SK-N-SH (cell line): ENCODE data around the gene FLAD1. TPM values are rescaled to one million over a fixed set of nuclear protein-coding genes. Genes with fewer than 3 reads are reported as not detected.

Experiments used
- CTCF ChIA-PET: fragments of 300-600, 350-600 bp; formaldehyde crosslinking; extraction: SDS; loops from one replicate; lab custom pipeline; 2021; lab: Yijun Ruan, JAX
- POLR2A ChIA-PET: fragments of 350-600 bp; sonication (Branson Sonifier 250); formaldehyde crosslinking; extraction: SDS; loops from one replicate; lab custom pipeline; 2020; ENCODE audit warnings: antibody characterized with exemption, inconsistent platforms; lab: Yijun Ruan, JAX
- DNase-seq: peaks from one replicate; pipeline ENCODE4 v3.0.0; 2012
- H2AFZ ChIP-seq: fragments of 200-600 bp; sonication (generic); 2 replicates; pipeline ENCODE4 v1.8.1; 2016; ENCODE audit warnings: antibody characterized with exemption, mild to moderate bottlenecking, low read depth
- H3F3A ChIP-seq: fragments of 200-600 bp; sonication (generic); replicated peaks from 2 replicates; pipeline ENCODE3; 2016; ENCODE audit warnings: antibody characterized with exemption, mild to moderate bottlenecking; ENCODE audit not compliant: insufficient read depth
- H3K27ac ChIP-seq, 2 experiments: fragments of 200-500 bp in 1 of 2; fragments of 200-600 bp in 1 of 2; sonication (Bioruptor generic) in 1 of 2; sonication (generic), shearing (Covaris generic) in 1 of 2; 2 replicates each; pipeline versions ENCODE4 v1.5.1 to v1.6.1; 2014 to 2016; ENCODE audit warnings: low read depth in 2 of 2, inconsistent platforms in 1 of 2, low read length in 1 of 2, mild to moderate bottlenecking in 1 of 2, mixed read lengths in 1 of 2
- H3K27me3 ChIP-seq: fragments of 200-600 bp; sonication (generic), shearing (Covaris generic); 2 replicates; pipeline ENCODE4 v1.6.1; 2016; ENCODE audit warnings: mixed run types; ENCODE audit not compliant: insufficient read depth
- H3K36me3 ChIP-seq, 2 experiments: fragments of 200-500 bp in 1 of 2; fragments of 200-600 bp in 1 of 2; sonication (Bioruptor generic) in 1 of 2; sonication (generic) in 1 of 2; replicated peaks in 1 of 2; 2 replicates each; pipeline versions ENCODE3 to v1.5.1; 2014 to 2016; ENCODE audit warnings: low read length in 1 of 2, mild to moderate bottlenecking in 1 of 2; ENCODE audit not compliant: insufficient read depth in 2 of 2, control insufficient read depth in 1 of 2
- H3K4me1 ChIP-seq, 2 experiments: fragments of 200-500 bp in 1 of 2; fragments of 200-600 bp in 1 of 2; sonication (Bioruptor generic) in 1 of 2; sonication (generic), shearing (Covaris generic) in 1 of 2; 2 replicates each; pipeline versions ENCODE4 v1.5.1 to v1.6.1; 2014 to 2016; ENCODE audit warnings: low read depth in 1 of 2, low read length in 1 of 2, mixed run types in 1 of 2; ENCODE audit not compliant: insufficient read depth in 2 of 2, control insufficient read depth in 1 of 2
- H3K4me2 ChIP-seq: fragments of 200-600 bp; sonication (generic), shearing (Covaris generic); 2 replicates; pipeline ENCODE4 v1.6.1; 2017; ENCODE audit warnings: mixed run types
- H3K4me3 ChIP-seq, 2 experiments: fragments of 200-500 bp in 1 of 2; fragments of 200-600 bp in 1 of 2; sonication (Bioruptor generic) in 1 of 2; sonication (generic), shearing (Covaris generic) in 1 of 2; 2 replicates each; pipeline versions ENCODE4 v1.5.1 to v1.8.1; 2014 to 2016; ENCODE audit warnings: low read depth in 2 of 2, inconsistent platforms in 1 of 2, low read length in 1 of 2, mild to moderate bottlenecking in 1 of 2, mixed read lengths in 1 of 2, moderate library complexity in 1 of 2
- H3K79me2 ChIP-seq: fragments of 200-600 bp; sonication (generic); 2 replicates; pipeline ENCODE4 v1.8.1; 2017; ENCODE audit warnings: mild to moderate bottlenecking; ENCODE audit not compliant: insufficient read depth
- H3K9ac ChIP-seq: fragments of 200-600 bp; sonication (generic); 2 replicates; pipeline ENCODE4 v1.6.1; 2017; ENCODE audit warnings: mixed run types
- H3K9me2 ChIP-seq: fragments of 200-600 bp; sonication (generic); 2 replicates; pipeline ENCODE4 v1.6.1; 2017; ENCODE audit warnings: mixed run types
- H3K9me3 ChIP-seq: fragments of 200-600 bp; sonication (generic); 2 replicates; pipeline ENCODE4 v1.6.1; 2017; ENCODE audit warnings: mixed run types, mild to moderate bottlenecking, moderate library complexity
- H4K20me1 ChIP-seq: fragments of 200-600 bp; sonication (generic); 2 replicates; pipeline ENCODE4 v1.6.1; 2017; ENCODE audit warnings: mild to moderate bottlenecking, mixed run types; ENCODE audit not compliant: insufficient read depth
- CHD2 ChIP-seq: fragments of 150-350 bp; IDR thresholded peaks from 2 replicates; pipeline ENCODE4 v1.6.1; 2018; ENCODE audit warnings: low read length; ENCODE audit not compliant: partially characterized antibody
- CTCF ChIP-seq: fragments of 200-600 bp; sonication (generic); IDR thresholded peaks from 2 replicates; pipeline ENCODE4 v1.6.1; 2017; ENCODE audit warnings: antibody characterized with exemption, mild to moderate bottlenecking, moderate library complexity
- EP300 ChIP-seq, 2 experiments: IDR thresholded peaks; 2 replicates each; pipeline versions ENCODE4 v1.4.0 to v1.6.1; 2012; ENCODE audit warnings: borderline replicate concordance in 1 of 2, low read depth in 1 of 2, low read length in 1 of 2
- MXI1 ChIP-seq: IDR thresholded peaks from 2 replicates; pipeline ENCODE4 v1.6.1; 2012; ENCODE audit warnings: mild to moderate bottlenecking, low read depth, low read length, improper control_type of control experiment
- NFIC ChIP-seq: IDR thresholded peaks from 2 replicates; pipeline ENCODE4 v1.4.0; 2012; ENCODE audit warnings: borderline replicate concordance
- RXRA ChIP-seq: IDR thresholded peaks from 2 replicates; pipeline ENCODE4 v1.4.0; 2012; ENCODE audit warnings: low read depth, mild to moderate bottlenecking, borderline replicate concordance
- SMC3 ChIP-seq: IDR thresholded peaks from 2 replicates; pipeline ENCODE4 v1.6.1; 2012; ENCODE audit warnings: low read depth, low read length, improper control_type of control experiment
- WGBS: methylation state at CpG from one replicate; pipeline ENCODE4 v1.1.6; 2017; ENCODE audit warnings: low lambda C conversion rate; 5-methylcytosine and 5-hydroxymethylcytosine counted together
- polyA plus RNA-seq, 3 experiments: library from polyadenylated mRNA; depleted of rRNA; stranded (reverse); fragments of >200 nt; gene quantifications; 2 replicates each; pipeline ENCODE4 v1.2.3, GENCODE V29; 2012
- TF ChIP-seq, protein P1 (sequence below): IDR thresholded peaks from 2 replicates; pipeline ENCODE4 v1.6.1; 2012; ENCODE audit warnings: mild to moderate bottlenecking, low read depth, low read length, moderate library complexity
- TF ChIP-seq, protein P2 (sequence below): IDR thresholded peaks from 2 replicates; pipeline ENCODE4 v1.4.0; 2012; ENCODE audit warnings: low read depth, borderline replicate concordance
- TF ChIP-seq, protein P3 (sequence below): fragments of 150-350 bp; IDR thresholded peaks from 2 replicates; pipeline ENCODE4 v1.6.1; 2016; ENCODE audit warnings: mild to moderate bottlenecking, low read depth, low read length

FLAD1 gene
- polyA plus RNA-seq, 1 of the 3 experiments (the other 2 are of a cell fraction) = 50.8 TPM

GRCh38 chr1:154948079-154948478 is 35.1 kb upstream of the FLAD1 start:
- H3K9me2 ChIP-seq = no peaks in the 10 kb centered on the region
- H3K27ac ChIP-seq = no peak overlapping the region
- no peak overlapping the region for H2AFZ ChIP-seq
- H3K79me2 ChIP-seq = no peaks in the 10 kb centered on the region
- H3K9ac ChIP-seq = no peak overlapping the region
- H3F3A ChIP-seq = peaks cover 7% of the 10 kb centered on the region
- CTCF ChIA-PET = interaction anchor here (0.9 to 4.9 kb wide), 7 partner anchors 14 to 389 kb away, joined by 3 to 20 read pairs (median 4); partner anchors contain the start of genes ADAM15 and PYGO2
- no peak overlapping the region for H3K4me2 ChIP-seq
- no peak overlapping the region for H3K4me3 ChIP-seq
- POLR2A ChIA-PET = no interaction called here
- no peaks in the 10 kb centered on the region for H4K20me1 ChIP-seq
- TF ChIP-seq CTCF (no peak), CHD2 (no peak), SMC3 (no peak), EP300 (IDR thresholded peaks at IDR 0.05; ENCODE audit: borderline replicate concordance in 1 of 2, low read depth in 1 of 2, low read length in 1 of 2) (no peak), MXI1 (no peak), RXRA (no peak), NFIC (no peak)
- TF ChIP-seq, protein P1, sequence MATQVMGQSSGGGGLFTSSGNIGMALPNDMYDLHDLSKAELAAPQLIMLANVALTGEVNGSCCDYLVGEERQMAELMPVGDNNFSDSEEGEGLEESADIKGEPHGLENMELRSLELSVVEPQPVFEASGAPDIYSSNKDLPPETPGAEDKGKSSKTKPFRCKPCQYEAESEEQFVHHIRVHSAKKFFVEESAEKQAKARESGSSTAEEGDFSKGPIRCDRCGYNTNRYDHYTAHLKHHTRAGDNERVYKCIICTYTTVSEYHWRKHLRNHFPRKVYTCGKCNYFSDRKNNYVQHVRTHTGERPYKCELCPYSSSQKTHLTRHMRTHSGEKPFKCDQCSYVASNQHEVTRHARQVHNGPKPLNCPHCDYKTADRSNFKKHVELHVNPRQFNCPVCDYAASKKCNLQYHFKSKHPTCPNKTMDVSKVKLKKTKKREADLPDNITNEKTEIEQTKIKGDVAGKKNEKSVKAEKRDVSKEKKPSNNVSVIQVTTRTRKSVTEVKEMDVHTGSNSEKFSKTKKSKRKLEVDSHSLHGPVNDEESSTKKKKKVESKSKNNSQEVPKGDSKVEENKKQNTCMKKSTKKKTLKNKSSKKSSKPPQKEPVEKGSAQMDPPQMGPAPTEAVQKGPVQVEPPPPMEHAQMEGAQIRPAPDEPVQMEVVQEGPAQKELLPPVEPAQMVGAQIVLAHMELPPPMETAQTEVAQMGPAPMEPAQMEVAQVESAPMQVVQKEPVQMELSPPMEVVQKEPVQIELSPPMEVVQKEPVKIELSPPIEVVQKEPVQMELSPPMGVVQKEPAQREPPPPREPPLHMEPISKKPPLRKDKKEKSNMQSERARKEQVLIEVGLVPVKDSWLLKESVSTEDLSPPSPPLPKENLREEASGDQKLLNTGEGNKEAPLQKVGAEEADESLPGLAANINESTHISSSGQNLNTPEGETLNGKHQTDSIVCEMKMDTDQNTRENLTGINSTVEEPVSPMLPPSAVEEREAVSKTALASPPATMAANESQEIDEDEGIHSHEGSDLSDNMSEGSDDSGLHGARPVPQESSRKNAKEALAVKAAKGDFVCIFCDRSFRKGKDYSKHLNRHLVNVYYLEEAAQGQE = no peak
- TF ChIP-seq, protein P2, sequence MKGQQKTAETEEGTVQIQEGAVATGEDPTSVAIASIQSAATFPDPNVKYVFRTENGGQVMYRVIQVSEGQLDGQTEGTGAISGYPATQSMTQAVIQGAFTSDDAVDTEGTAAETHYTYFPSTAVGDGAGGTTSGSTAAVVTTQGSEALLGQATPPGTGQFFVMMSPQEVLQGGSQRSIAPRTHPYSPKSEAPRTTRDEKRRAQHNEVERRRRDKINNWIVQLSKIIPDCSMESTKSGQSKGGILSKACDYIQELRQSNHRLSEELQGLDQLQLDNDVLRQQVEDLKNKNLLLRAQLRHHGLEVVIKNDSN = no peak
- TF ChIP-seq, protein P3, sequence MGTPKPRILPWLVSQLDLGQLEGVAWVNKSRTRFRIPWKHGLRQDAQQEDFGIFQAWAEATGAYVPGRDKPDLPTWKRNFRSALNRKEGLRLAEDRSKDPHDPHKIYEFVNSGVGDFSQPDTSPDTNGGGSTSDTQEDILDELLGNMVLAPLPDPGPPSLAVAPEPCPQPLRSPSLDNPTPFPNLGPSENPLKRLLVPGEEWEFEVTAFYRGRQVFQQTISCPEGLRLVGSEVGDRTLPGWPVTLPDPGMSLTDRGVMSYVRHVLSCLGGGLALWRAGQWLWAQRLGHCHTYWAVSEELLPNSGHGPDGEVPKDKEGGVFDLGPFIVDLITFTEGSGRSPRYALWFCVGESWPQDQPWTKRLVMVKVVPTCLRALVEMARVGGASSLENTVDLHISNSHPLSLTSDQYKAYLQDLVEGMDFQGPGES = no peak
- peaks cover 0 to 9% of the 10 kb centered on the region in 2 experiments; a peak in 1 of 4 replicates for H3K4me1 ChIP-seq
- no peaks in the 10 kb centered on the region for H3K27me3 ChIP-seq
- H3K9me3 ChIP-seq = no peaks in the 10 kb centered on the region
- peaks cover 0 to 30% of the 10 kb centered on the region in 2 experiments for H3K36me3 ChIP-seq
- no peak for DNase-seq
- 88% methylated on average over 10 of the region's 11 CpGs for WGBS
